ENCODE results near the gene IFITM1. TPM values are rescaled to one million over a fixed set of nuclear protein-coding genes. Genes with fewer than 3 reads are reported as not detected.

IFITM1 gene
- total and polyA plus RNA-seq, 2 of the 4 experiments (the other 2 are of a cell fraction), result 24.2 to 68.9 TPM

DNA sequence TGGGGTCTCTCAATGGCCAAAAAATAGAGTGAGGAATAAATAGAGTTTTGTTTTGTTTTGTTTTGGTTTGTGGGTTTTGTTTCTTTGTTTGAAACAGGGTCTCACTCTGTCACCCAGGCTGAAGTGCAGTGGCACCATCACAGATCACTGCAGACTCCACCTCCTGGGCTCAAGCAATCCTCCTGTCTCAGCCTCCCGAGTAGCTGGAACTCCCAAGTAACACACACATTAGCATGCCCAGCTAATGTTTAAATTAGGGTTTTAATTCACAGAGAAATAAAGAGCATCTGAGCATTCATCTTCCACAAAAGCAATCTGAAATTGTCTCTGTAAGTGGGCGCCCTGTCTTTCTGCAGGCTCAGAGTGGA is 16.0 kb downstream of the IFITM1 start:
- POLR2A ChIA-PET (ENCODE audit: unreplicated experiment), result no interaction called here
- in situ Hi-C loops (cut with MboI; ENCODE audit: low sequenced_read_pairs), result no loop called here

More for the DNA sequence above, 16.0 kb downstream of the IFITM1 start:
- no peaks in the 10 kb centered on the region for H3K9me3 ChIP-seq (ENCODE audit: control insufficient read depth, insufficient read depth, low read length)
- H3K23ac ChIP-seq (ENCODE audit: low read depth, low read length), result no peak overlapping the region
- no peak overlapping the region for H2AK9ac ChIP-seq (replicated peaks; ENCODE audit: low read depth, low read length, poor library complexity)
- H3K4me1 ChIP-seq (ENCODE audit: control insufficient read depth, insufficient read depth, low read length), result peaks cover 7% of the 10 kb centered on the region
- no peak overlapping the region for H2BK20ac ChIP-seq (ENCODE audit: low read depth, low read length)
- no peak overlapping the region for H3K9ac ChIP-seq (ENCODE audit: low read depth, low read length)
- H3K4me2 ChIP-seq (ENCODE audit: low read depth, low read length), result no peak overlapping the region
- TF ChIP-seq, protein P1, sequence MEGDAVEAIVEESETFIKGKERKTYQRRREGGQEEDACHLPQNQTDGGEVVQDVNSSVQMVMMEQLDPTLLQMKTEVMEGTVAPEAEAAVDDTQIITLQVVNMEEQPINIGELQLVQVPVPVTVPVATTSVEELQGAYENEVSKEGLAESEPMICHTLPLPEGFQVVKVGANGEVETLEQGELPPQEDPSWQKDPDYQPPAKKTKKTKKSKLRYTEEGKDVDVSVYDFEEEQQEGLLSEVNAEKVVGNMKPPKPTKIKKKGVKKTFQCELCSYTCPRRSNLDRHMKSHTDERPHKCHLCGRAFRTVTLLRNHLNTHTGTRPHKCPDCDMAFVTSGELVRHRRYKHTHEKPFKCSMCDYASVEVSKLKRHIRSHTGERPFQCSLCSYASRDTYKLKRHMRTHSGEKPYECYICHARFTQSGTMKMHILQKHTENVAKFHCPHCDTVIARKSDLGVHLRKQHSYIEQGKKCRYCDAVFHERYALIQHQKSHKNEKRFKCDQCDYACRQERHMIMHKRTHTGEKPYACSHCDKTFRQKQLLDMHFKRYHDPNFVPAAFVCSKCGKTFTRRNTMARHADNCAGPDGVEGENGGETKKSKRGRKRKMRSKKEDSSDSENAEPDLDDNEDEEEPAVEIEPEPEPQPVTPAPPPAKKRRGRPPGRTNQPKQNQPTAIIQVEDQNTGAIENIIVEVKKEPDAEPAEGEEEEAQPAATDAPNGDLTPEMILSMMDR (conservative IDR thresholded peaks at IDR 0.05; ENCODE audit: low read depth, low read length), result no peak
- TF ChIP-seq, protein P2, sequence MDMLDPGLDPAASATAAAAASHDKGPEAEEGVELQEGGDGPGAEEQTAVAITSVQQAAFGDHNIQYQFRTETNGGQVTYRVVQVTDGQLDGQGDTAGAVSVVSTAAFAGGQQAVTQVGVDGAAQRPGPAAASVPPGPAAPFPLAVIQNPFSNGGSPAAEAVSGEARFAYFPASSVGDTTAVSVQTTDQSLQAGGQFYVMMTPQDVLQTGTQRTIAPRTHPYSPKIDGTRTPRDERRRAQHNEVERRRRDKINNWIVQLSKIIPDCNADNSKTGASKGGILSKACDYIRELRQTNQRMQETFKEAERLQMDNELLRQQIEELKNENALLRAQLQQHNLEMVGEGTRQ (IDR thresholded peaks at IDR 0.05; ENCODE audit: low read depth, low read length), result no peak
- TF ChIP-seq, protein P3, sequence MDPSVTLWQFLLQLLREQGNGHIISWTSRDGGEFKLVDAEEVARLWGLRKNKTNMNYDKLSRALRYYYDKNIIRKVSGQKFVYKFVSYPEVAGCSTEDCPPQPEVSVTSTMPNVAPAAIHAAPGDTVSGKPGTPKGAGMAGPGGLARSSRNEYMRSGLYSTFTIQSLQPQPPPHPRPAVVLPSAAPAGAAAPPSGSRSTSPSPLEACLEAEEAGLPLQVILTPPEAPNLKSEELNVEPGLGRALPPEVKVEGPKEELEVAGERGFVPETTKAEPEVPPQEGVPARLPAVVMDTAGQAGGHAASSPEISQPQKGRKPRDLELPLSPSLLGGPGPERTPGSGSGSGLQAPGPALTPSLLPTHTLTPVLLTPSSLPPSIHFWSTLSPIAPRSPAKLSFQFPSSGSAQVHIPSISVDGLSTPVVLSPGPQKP (IDR thresholded peaks at IDR 0.05; ENCODE audit: borderline replicate concordance, low read depth, low read length), result no peak
- TF ChIP-seq FOS (IDR thresholded peaks at IDR 0.05; ENCODE audit: low read depth, low read length), result no peak
- TF ChIP-seq RCOR1 (IDR thresholded peaks at IDR 0.05; ENCODE audit: insufficient replicate concordance, low read length), result no peak
- TF ChIP-seq CEBPB (IDR thresholded peaks at IDR 0.05; ENCODE audit: low read depth, low read length), result no peak
- no peak for TF ChIP-seq MXI1 (IDR thresholded peaks at IDR 0.05; ENCODE audit: borderline replicate concordance, low read depth, low read length)
- TF ChIP-seq MAFK (IDR thresholded peaks at IDR 0.05; ENCODE audit: low read depth, low read length), result no peak
- no peak for TF ChIP-seq RFX5 (IDR thresholded peaks at IDR 0.05; ENCODE audit: low read depth, low read length)
- TF ChIP-seq NFE2L2 (IDR thresholded peaks at IDR 0.05; ENCODE audit: low read depth, low read length), result no peak
- no peak for TF ChIP-seq RAD21 (IDR thresholded peaks at IDR 0.05; ENCODE audit: low read length)
- TF ChIP-seq BHLHE40 (IDR thresholded peaks at IDR 0.05; ENCODE audit: low read depth, low read length), result no peak
- no peak for TF ChIP-seq CHD1 (IDR thresholded peaks at IDR 0.05; ENCODE audit: low read depth, low read length)
- DNase-seq (no peak), ATAC-seq (ENCODE audit: low read depth) (no peak)
- H3K27me3 ChIP-seq (ENCODE audit: control insufficient read depth, insufficient read depth, low read length), result no peaks in the 10 kb centered on the region
- no peaks in the 10 kb centered on the region for H3K9me1 ChIP-seq (ENCODE audit: insufficient read depth, low read length)
- no peak overlapping the region for H4K5ac ChIP-seq (ENCODE audit: low read depth, low read length)
- no peak overlapping the region for H4K8ac ChIP-seq (ENCODE audit: low read depth in 2 of 2, low read length in 2 of 2)
- no peak overlapping the region for H3K27ac ChIP-seq (ENCODE audit: insufficient read depth, low read length)
- no peak overlapping the region for H4K91ac ChIP-seq (ENCODE audit: insufficient read depth, low read depth, low read length)
- H2BK120ac ChIP-seq (ENCODE audit: low read depth, low read length), result no peak overlapping the region
- H2AK5ac ChIP-seq (ENCODE audit: low read depth, low read length), result no peak overlapping the region
- dilution Hi-C loops (cut with HindIII; ENCODE audit: low sequenced_read_pairs, unreplicated experiment), result no loop called here
- H3K4ac ChIP-seq (ENCODE audit: low read depth, low read length), result no peak overlapping the region
- intact Hi-C loops (cut with micrococcal nuclease), result no loop called here
- no peak overlapping the region for H3K4me3 ChIP-seq (ENCODE audit: insufficient read depth, low read depth, low read length)
- H2BK5ac ChIP-seq (ENCODE audit: low read depth, low read length, poor library complexity, severe bottlenecking), result no peak overlapping the region
- H3K56ac ChIP-seq (ENCODE audit: extremely low read depth, insufficient read depth, low read length), result no peak overlapping the region
- WGBS, 2 experiments (ENCODE audit: extremely low coverage in 2 of 2, insufficient read length in 1 of 2), result 100% methylated on average over 1 of the region's 2 CpGs; no CpG with 5 or more reads in 1 of the 2 experiments
- H3K36me3 ChIP-seq (ENCODE audit: control insufficient read depth, insufficient read depth, low read length), result no peaks in the 10 kb centered on the region
- CTCF ChIA-PET, result no interaction called here
- H3K14ac ChIP-seq (replicated peaks; ENCODE audit: low read depth, low read length), result no peak overlapping the region
- no peak overlapping the region for H2AFZ ChIP-seq (replicated peaks; ENCODE audit: low read length, poor library complexity)
- H4K20me1 ChIP-seq (ENCODE audit: insufficient read depth, low read length), result no peaks in the 10 kb centered on the region
- BruUV-seq (replicated peaks), result no TSS peak
- no peak overlapping the region for H2BK15ac ChIP-seq (ENCODE audit: low read depth, low read length)
- H3K79me1 ChIP-seq (ENCODE audit: low read depth in 1 of 2, low read length in 2 of 2), result no peaks in the 10 kb centered on the region
- no peak overlapping the region for H3K18ac ChIP-seq (ENCODE audit: low read depth, low read length)

All from IMR-90 (cell line).